Measurements from ENCODE around the gene ISCU. TPM values are rescaled to one million over a fixed set of nuclear protein-coding genes. Genes with fewer than 3 reads are reported as not detected.
A peak's percentile ranks its signal among the peaks of the same experiment; 100 is the strongest.

ISCU gene
- total and polyA plus RNA-seq, 9 of the 15 experiments (the other 6 are each of a cell fraction or from before 2014, with no cell fraction given), result 15.9 to 92.5 (median 77.3) TPM

GRCh38 chr12:108518716-108519496 is 43.5 kb upstream of the ISCU start (continued):
- TF ChIP-seq POU5F1 (IDR thresholded peaks at IDR 0.05; ENCODE audit: borderline replicate concordance, low read depth, low read length, partially characterized antibody), result no peak
- peak; percentile 41; the same call in 1 of the 2 replicates for TF ChIP-seq RBFOX2 (IDR thresholded peaks at IDR 0.05; ENCODE audit: low read depth, low read length)
- no peak for TF ChIP-seq NCOR1 (IDR thresholded peaks at IDR 0.05)
- peak; percentile 72 for TF ChIP-seq POLR2G (IDR thresholded peaks at IDR 0.05; ENCODE audit: low read depth, low read length)
- TF ChIP-seq MAZ (CRISPR knock-in tag; conservative IDR thresholded peaks at IDR 0.05 in 1 of 2, IDR thresholded peaks at IDR 0.05 in 1 of 2), result no peak

GRCh38 chr12:108519558-108519957 is 42.8 kb upstream of the ISCU start:
- no peaks in the 10 kb centered on the region for H3K9me3 ChIP-seq (replicated peaks; ENCODE audit: control insufficient read depth, insufficient read depth, low read depth, low read length)
- peak; percentile 28 for ATAC-seq
- H3K9me1 ChIP-seq (ENCODE audit: control insufficient read depth, insufficient read depth, low read length), result no peaks in the 10 kb centered on the region
- FAIRE-seq, result peak; percentile 73
- H3K9ac ChIP-seq (ENCODE audit: insufficient read depth in 1 of 2, low read depth in 2 of 2, low read length in 2 of 2), result no peak overlapping the region
- intact Hi-C loops (cut with micrococcal nuclease), result loop anchor here (1.0 kb wide), 1 partner anchor 99 kb away; no protein-coding TSS in a partner anchor
- H3K36me3 ChIP-seq (ENCODE audit: control insufficient read depth, insufficient read depth, low read length), result peaks cover 73% of the 10 kb centered on the region
- peaks cover 8 to 21% of the 10 kb centered on the region in 2 experiments; a peak in 4 of 5 replicates for H3K4me1 ChIP-seq (replicated peaks in 1 of 2; ENCODE audit: control insufficient read depth in 2 of 2, insufficient read depth in 2 of 2, low read length in 2 of 2)
- 0 out of 2 replicates have a peak, but pooled peaks cover 2% of the 10 kb centered on the region for H4K20me1 ChIP-seq (replicated peaks; ENCODE audit: control insufficient read depth, insufficient read depth, low read length)
- ChIA-PET POLR2A (interaction anchor here (0.7 kb wide), 1 partner anchor 18 kb away, joined by 4 read pairs; no protein-coding TSS in a partner anchor), CTCF (ENCODE audit: low intra/inter-chr PET ratio) (no interaction called here)
- 75% methylated on average over 4 of the region's 4 CpGs for WGBS (ENCODE audit: insufficient coverage, low coverage, missing lambda C conversion rate)
- no peak overlapping the region for H3K4me3 ChIP-seq
- TF ChIP-seq NONO (IDR thresholded peaks at IDR 0.05; ENCODE audit: low read depth in 2 of 2, low read length in 1 of 2) (no peak), CTCF (IDR thresholded peaks at IDR 0.05 in 2 of 3, conservative IDR thresholded peaks at IDR 0.05 in 1 of 3; ENCODE audit: insufficient read depth in 2 of 3, low read depth in 1 of 3, low read length in 3 of 3) (peak; percentile 15 to 44 (median 43); a peak in 2 of 6 replicates), USF2 (CRISPR knock-in tag; IDR thresholded peaks at IDR 0.05) (peak; percentile 52; the same call in 1 of the 2 replicates), PHB (CRISPR knock-in tag; IDR thresholded peaks at IDR 0.05) (no peak)
- no peak overlapping the region for H3K27ac ChIP-seq (ENCODE audit: extremely low read depth, low read depth, low read length)
- no peaks in the 10 kb centered on the region for H3K27me3 ChIP-seq (ENCODE audit: control insufficient read depth in 2 of 2, insufficient read depth in 2 of 2, low read length in 2 of 2)
- H3K79me2 ChIP-seq (ENCODE audit: control insufficient read depth, insufficient read depth, low read length), result peaks cover 8% of the 10 kb centered on the region
- in situ Hi-C loops (cut with MboI), result no loop called here
- BruUV-seq (replicated peaks), result no TSS peak
- H3K4me2 ChIP-seq (ENCODE audit: insufficient read depth, low read length), result no peak overlapping the region
- DNase-seq (ENCODE audit: extremely low read depth in 1 of 4, low spot score in 3 of 4), result peak; percentile 38 to 59 (median 48)
- no peak overlapping the region for H2AFZ ChIP-seq (ENCODE audit: low read depth, low read length)
